ENCODE data around the gene ENOSF1. TPM values are rescaled to one million over a fixed set of nuclear protein-coding genes. Genes with fewer than 3 reads are reported as not detected.

The ENOSF1 gene
- polyA plus RNA-seq, 2 of the 4 experiments (the other 2 are of a cell fraction) = 27.3 to 30.0 TPM

GRCh38 chr18:655445-655844 lies 57.0 kb downstream of the ENOSF1 start:
- ChIA-PET CTCF (interaction anchor here (0.7 kb wide), 1 partner anchor 59 kb away, joined by 4 read pairs; the partner anchor contains the start of gene CLUL1), POLR2A (no interaction called here)
- no peaks in the 10 kb centered on the region; the same call in 2 of the 3 replicates for H3K4me1 ChIP-seq
- no peak for FAIRE-seq
- no peak overlapping the region for H3K4me2 ChIP-seq
- WGBS (ENCODE audit: missing lambda C conversion rate) = 76% methylated on average over 6 of the region's 6 CpGs
- ATAC-seq = no peak
- DNase-seq (ENCODE audit: low read depth in 1 of 2, low spot score in 1 of 2) = no peak
- H3K27ac ChIP-seq = no peak overlapping the region
- TF ChIP-seq ZFP36 (IDR thresholded peaks at IDR 0.05; ENCODE audit: borderline replicate concordance, partially characterized antibody) = no peak
- TF ChIP-seq, protein P1, sequence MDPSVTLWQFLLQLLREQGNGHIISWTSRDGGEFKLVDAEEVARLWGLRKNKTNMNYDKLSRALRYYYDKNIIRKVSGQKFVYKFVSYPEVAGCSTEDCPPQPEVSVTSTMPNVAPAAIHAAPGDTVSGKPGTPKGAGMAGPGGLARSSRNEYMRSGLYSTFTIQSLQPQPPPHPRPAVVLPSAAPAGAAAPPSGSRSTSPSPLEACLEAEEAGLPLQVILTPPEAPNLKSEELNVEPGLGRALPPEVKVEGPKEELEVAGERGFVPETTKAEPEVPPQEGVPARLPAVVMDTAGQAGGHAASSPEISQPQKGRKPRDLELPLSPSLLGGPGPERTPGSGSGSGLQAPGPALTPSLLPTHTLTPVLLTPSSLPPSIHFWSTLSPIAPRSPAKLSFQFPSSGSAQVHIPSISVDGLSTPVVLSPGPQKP (IDR thresholded peaks at IDR 0.05; ENCODE audit: low read depth, low read length) = no peak
- TF ChIP-seq CEBPB (IDR thresholded peaks at IDR 0.05) = no peak
- TF ChIP-seq, protein P2, sequence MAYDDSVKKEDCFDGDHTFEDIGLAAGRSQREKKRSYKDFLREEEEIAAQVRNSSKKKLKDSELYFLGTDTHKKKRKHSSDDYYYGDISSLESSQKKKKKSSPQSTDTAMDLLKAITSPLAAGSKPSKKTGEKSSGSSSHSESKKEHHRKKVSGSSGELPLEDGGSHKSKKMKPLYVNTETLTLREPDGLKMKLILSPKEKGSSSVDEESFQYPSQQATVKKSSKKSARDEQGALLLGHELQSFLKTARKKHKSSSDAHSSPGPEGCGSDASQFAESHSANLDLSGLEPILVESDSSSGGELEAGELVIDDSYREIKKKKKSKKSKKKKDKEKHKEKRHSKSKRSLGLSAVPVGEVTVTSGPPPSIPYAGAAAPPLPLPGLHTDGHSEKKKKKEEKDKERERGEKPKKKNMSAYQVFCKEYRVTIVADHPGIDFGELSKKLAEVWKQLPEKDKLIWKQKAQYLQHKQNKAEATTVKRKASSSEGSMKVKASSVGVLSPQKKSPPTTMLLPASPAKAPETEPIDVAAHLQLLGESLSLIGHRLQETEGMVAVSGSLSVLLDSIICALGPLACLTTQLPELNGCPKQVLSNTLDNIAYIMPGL (CRISPR knock-in tag; IDR thresholded peaks at IDR 0.05; ENCODE audit: borderline replicate concordance) = no peak
- TF ChIP-seq RNF2 (IDR thresholded peaks at IDR 0.05; ENCODE audit: borderline replicate concordance, low read depth) = no peak
- no peak for TF ChIP-seq FOSB (CRISPR knock-in tag; IDR thresholded peaks at IDR 0.05)
- TF ChIP-seq ZNF302 (CRISPR knock-in tag; IDR thresholded peaks at IDR 0.05) = no peak
- TF ChIP-seq CHD2 (IDR thresholded peaks at IDR 0.05; ENCODE audit: low read length, partially characterized antibody) = no peak
- no peaks in the 10 kb centered on the region for H3K9me3 ChIP-seq
- H3K4me3 ChIP-seq = no peak overlapping the region

DNA sequence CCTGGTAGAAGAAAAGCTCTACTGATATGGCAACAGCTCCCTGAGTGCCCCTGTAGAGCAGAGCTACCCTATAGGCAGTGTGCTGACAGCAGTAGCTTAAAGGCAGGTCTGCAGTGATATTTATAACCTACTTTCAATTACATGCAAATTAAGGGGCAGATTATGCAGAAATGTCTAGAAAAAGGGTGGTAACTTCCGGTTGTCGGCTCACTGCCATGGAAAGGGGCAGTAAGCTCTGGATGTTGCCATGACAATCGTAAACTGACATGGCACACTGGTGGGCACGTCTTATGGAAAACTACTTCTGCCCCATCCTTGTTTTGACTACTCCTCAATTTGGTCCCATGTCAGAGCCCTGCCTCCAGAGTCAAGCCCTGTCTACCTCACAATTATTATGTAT lies 57.8 kb downstream of the ENOSF1 start:
- no peaks in the 10 kb centered on the region for H3K9me3 ChIP-seq
- H3K27ac ChIP-seq = no peak overlapping the region
- no peak for DNase-seq (ENCODE audit: low read depth in 1 of 2, low spot score in 1 of 2)
- ChIA-PET POLR2A (no interaction called here), CTCF (interaction anchor here (1.1 to 1.6 kb wide), 2 partner anchors 13 to 22 kb away, joined by 3 to 4 read pairs; no protein-coding TSS in a partner anchor)
- TF ChIP-seq CTCF (IDR thresholded peaks at IDR 0.05) (no peak), CEBPB (IDR thresholded peaks at IDR 0.05) (no peak), HEYL (CRISPR knock-in tag; IDR thresholded peaks at IDR 0.05) (no peak), RARB (CRISPR knock-in tag; IDR thresholded peaks at IDR 0.05) (no peak), MYC (IDR thresholded peaks at IDR 0.05; ENCODE audit: borderline replicate concordance, low read length) (no peak), TFCP2L1 (CRISPR knock-in tag; IDR thresholded peaks at IDR 0.05) (no peak), NFE2L2 (conservative IDR thresholded peaks at IDR 0.05; ENCODE audit: low read length) (no peak), KDM5A (IDR thresholded peaks at IDR 0.05) (no peak), POLR2A (IDR thresholded peaks at IDR 0.05; ENCODE audit: low read length) (no peak), JUNB (IDR thresholded peaks at IDR 0.05) (no peak)
- TF ChIP-seq, protein P3, sequence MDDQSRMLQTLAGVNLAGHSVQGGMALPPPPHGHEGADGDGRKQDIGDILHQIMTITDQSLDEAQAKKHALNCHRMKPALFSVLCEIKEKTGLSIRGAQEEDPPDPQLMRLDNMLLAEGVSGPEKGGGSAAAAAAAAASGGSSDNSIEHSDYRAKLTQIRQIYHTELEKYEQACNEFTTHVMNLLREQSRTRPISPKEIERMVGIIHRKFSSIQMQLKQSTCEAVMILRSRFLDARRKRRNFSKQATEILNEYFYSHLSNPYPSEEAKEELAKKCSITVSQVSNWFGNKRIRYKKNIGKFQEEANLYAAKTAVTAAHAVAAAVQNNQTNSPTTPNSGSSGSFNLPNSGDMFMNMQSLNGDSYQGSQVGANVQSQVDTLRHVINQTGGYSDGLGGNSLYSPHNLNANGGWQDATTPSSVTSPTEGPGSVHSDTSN (IDR thresholded peaks at IDR 0.05) = no peak
- no peak for ATAC-seq
- FAIRE-seq = no peak
- peaks cover 6% of the 10 kb centered on the region; the same call in 2 of the 3 replicates for H3K4me1 ChIP-seq
- WGBS (ENCODE audit: missing lambda C conversion rate) = 92% methylated on average over 4 of the region's 4 CpGs
- H3K4me2 ChIP-seq = no peak overlapping the region
- H3K4me3 ChIP-seq = no peak overlapping the region

GRCh38 chr18:653512-653911 lies 58.9 kb downstream of the ENOSF1 start:
- no peak overlapping the region for H3K4me2 ChIP-seq
- ATAC-seq (no peak), FAIRE-seq (no peak), DNase-seq (ENCODE audit: low read depth in 1 of 2, low spot score in 1 of 2) (no peak)
- 82% methylated on average over 2 of the region's 2 CpGs for WGBS (ENCODE audit: missing lambda C conversion rate)
- H3K4me3 ChIP-seq = no peak overlapping the region
- H3K9me3 ChIP-seq = no peaks in the 10 kb centered on the region
- no peak for TF ChIP-seq JUN (IDR thresholded peaks at IDR 0.05)
- peaks cover 12% of the 10 kb centered on the region; the same call in 2 of the 3 replicates for H3K4me1 ChIP-seq
- no peak overlapping the region for H3K27ac ChIP-seq
- ChIA-PET POLR2A (no interaction called here), CTCF (interaction anchor here (1.6 kb wide), 1 partner anchor 21 kb away, joined by 3 read pairs; no protein-coding TSS in a partner anchor)

Measured in A549 (cell line).